Measurements from ENCODE around the gene GBA3. TPM values are rescaled to one million over a fixed set of nuclear protein-coding genes. Genes with fewer than 3 reads are reported as not detected.

Gene GBA3
- polyA plus RNA-seq, 2 donors: 0.02 TPM; not detected in 1

DNA sequence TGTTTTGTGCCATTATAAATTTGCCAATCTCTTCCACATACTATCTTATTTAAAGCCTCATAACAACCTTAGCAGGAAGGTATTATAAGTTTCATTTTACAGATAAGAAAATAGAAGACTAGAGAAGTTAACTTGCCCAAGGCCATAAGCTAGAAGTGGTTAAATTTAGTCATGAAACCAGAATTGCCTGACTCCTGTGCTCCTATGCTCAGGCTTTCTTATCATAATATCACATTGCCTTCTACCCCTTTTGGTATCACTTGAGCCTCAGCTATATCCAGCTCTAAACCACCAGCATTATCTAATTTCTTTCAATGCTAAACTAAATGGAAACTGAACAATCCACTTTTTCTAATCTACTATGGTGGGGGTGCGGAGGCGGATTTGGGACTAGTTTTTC lies 164.7 kb downstream of the GBA3 start:
- no peaks in the 10 kb centered on the region for H3K27me3 ChIP-seq (ENCODE audit: control insufficient read depth in 1 of 2, insufficient read depth in 2 of 2, low read length in 2 of 2)
- H3K9me3 ChIP-seq (ENCODE audit: control insufficient read depth in 2 of 2, insufficient read depth in 1 of 2, low read depth in 1 of 2, low read length in 1 of 2): no peaks in the 10 kb centered on the region
- H3K27ac ChIP-seq (ENCODE audit: low read depth in 2 of 2, low read length in 1 of 2): no peak overlapping the region
- H3K36me3 ChIP-seq (ENCODE audit: control insufficient read depth in 2 of 2, insufficient read depth in 2 of 2, low read length in 1 of 2): no peaks in the 10 kb centered on the region
- 93 to 95% methylated on average over 2 of the region's 2 CpGs for WGBS, 2 donors
- no peaks in the 10 kb centered on the region for H3K4me1 ChIP-seq (ENCODE audit: control insufficient read depth in 2 of 2, insufficient read depth in 2 of 2, low read length in 1 of 2)
- no peak overlapping the region for H3K4me3 ChIP-seq (ENCODE audit: low read depth in 1 of 2, low read length in 2 of 2)

- WGBS, 2 donors: 65 to 78% methylated on average over 2 of the region's 2 CpGs
- no peak overlapping the region for H3K27ac ChIP-seq (ENCODE audit: low read depth in 2 of 2, low read length in 1 of 2)
- H3K4me3 ChIP-seq (ENCODE audit: low read depth in 1 of 2, low read length in 2 of 2): no peak overlapping the region
- H3K27me3 ChIP-seq (ENCODE audit: control insufficient read depth in 1 of 2, insufficient read depth in 2 of 2, low read length in 2 of 2): no peaks in the 10 kb centered on the region
- H3K4me1 ChIP-seq (ENCODE audit: control insufficient read depth in 2 of 2, insufficient read depth in 2 of 2, low read length in 1 of 2): no peaks in the 10 kb centered on the region
- no peaks in the 10 kb centered on the region for H3K36me3 ChIP-seq (ENCODE audit: control insufficient read depth in 2 of 2, insufficient read depth in 2 of 2, low read length in 1 of 2)
- no peaks in the 10 kb centered on the region for H3K9me3 ChIP-seq (ENCODE audit: control insufficient read depth in 2 of 2, insufficient read depth in 1 of 2, low read depth in 1 of 2, low read length in 1 of 2)
Measured at GRCh38 chr4:22859318-22859717, 166.6 kb downstream of the GBA3 start.

Other genes starting within 250 kb of the GBA3 start
- 1 to 10 TPM; 4.3 to 4.8 TPM for gene ADGRA3, start 176.9 kb upstream of the GBA3 start, polyA plus RNA-seq

Measured in esophagus (tissue), 2 donors.